HG02588 (cell line): ENCODE measurements around the gene TNIP1.

Experiments
- ATAC-seq: cut with Tn5 transposase; IDR thresholded peaks from one replicate; pipeline ENCODE4 v1.9.1; 2021; ENCODE audit warnings: mild to moderate bottlenecking, moderate library complexity; ENCODE audit not compliant: unreplicated experiment

Gene TNIP1

DNA sequence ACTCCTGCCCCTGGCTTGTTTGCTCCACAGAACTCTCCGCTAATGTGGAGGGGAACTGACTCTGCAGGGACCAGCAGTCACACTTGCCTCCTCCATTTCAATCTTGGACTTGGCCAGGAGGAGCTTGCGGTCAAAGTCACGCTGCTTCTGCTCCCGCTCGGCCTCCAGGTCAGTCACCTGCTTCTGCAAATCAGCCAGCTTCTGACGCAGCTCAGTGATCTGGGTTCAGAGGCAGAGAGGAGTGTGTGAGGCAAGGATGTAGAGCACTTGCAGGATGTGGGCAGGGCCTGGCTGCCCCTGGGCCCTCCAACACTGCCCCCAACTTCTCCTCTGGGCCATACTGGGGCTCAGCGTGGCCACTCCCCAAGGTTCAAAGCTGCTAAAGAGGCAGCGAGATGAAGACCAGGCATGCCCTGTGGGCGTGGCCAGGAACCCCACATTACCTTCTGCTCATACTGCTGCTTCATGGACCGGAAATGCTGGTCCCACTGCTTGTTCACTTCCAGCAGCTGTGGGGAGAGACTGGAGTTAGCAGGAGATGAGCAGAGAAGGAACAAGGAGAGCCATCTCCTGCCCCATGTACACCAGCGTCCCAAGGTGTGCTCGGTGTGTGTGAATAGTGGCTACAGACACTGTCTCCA lies 38.3 kb downstream of the TNIP1 start:
- ATAC-seq: no peak

DNA sequence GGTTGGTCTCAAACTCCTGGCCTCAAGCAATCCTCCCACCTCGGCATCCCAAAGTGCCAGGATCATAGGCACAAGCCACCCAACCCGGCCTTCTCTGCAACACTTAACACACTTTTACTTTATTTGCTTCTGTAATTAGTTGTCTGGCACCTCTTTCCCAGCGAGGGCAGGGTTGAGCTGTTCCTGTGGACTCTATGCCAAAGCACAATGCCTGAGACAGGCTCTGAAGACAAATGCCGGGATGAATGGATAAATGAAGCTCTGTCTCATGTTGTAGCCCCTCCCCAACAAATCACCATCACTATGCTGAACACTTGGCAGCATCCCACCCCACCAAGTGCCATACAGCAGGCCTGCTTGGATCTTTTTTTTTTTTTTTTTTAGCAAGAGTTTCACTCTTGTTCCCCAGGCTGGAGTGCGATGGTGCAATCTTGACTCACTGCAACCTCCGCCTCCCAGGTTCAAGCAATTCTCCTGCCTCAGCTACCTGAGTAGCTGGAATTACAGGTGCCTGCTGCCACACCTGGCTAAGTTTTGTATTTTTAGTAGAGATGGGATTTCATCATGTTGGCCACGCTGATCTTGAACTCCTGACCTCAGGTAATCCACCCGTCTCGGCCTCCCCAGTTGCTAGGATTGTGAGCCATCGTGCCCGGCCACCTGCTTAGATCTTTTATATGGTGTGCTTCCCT lies 39.1 kb downstream of the TNIP1 start:
- ATAC-seq: no peak

DNA sequence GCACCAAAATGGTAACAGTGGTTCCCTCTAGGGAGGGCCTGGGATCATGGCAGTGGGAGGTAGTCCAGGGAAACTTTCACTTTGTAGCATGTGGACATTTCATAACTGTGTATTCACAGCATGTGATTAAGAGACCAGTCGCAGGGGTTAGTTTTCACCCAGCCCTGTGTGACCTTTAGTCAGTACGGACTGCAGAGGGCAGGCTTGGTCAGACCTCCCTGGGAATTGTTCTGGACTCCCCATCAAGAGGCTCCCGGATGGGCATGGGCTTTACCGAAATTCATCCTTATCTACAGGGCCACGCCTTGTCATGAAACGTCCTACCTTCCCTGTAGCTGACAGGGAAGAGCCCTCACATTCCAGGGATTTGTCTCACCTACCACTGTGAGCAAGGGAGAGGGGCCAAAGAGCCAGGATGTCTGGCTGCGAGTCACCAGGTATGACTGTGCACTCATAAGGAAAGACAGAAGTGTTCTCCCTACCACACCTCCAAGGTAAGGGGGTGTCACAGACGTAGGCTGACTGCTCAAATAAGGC lies 40.6 kb downstream of the TNIP1 start:
- ATAC-seq: no peak

DNA sequence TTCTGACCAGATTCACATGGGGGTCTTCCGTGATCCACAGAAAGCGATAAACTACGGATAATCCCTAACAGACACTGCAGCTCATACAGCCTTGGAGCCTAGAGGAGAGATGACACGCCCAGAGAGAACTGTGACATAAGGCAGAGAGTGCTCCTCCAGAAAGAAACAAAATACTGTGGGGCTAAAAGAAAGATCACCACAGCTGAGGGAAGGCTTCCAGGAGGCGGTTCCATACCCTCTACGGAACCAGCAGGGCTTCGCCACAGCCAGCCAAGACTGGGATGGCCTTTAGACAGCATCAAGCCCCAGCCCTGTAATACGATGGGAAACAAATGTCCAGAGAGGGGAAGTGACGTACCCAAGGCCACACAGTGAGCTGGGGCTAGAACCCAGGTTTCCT lies 41.2 kb downstream of the TNIP1 start:
- no peak for ATAC-seq

DNA sequence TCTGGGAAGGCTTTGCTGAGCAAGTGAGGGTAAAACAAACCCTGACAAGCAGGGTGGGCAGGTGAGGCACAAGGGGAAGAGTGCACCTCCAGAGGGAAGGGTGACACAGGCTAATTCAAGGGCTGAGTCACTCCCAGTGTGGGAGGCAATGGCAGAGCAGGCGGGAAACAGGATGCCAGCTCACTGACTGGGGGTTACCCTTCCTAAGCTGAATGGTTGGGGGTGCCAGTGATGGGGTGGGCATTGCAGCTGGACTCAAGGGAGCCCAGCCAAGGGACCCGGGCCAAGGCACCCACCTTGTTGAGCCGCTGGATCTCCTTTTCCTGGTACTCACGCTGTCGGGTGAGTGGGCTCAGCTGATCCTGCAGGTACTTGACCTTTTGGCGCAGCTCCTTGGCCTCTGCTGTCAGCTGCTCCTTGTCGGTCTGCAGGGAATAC lies 42.0 kb downstream of the TNIP1 start:
- no peak for ATAC-seq

DNA sequence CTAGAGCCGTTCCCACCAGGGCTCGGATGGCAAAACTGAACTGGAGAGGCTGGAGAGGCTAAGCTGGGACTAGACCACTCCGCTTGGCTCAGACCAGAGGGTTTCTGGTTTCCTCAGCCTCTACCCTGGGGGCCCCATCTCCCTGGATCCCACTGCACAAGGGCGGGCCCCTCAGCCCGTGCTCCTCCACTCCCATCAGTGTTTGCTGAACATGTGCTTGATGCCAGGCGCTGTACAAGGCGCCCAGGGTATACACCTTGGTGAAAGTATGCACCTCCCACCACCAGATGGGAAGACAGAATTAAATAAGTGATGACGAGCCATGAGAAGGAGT lies 42.5 kb downstream of the TNIP1 start:
- no peak for ATAC-seq

DNA sequence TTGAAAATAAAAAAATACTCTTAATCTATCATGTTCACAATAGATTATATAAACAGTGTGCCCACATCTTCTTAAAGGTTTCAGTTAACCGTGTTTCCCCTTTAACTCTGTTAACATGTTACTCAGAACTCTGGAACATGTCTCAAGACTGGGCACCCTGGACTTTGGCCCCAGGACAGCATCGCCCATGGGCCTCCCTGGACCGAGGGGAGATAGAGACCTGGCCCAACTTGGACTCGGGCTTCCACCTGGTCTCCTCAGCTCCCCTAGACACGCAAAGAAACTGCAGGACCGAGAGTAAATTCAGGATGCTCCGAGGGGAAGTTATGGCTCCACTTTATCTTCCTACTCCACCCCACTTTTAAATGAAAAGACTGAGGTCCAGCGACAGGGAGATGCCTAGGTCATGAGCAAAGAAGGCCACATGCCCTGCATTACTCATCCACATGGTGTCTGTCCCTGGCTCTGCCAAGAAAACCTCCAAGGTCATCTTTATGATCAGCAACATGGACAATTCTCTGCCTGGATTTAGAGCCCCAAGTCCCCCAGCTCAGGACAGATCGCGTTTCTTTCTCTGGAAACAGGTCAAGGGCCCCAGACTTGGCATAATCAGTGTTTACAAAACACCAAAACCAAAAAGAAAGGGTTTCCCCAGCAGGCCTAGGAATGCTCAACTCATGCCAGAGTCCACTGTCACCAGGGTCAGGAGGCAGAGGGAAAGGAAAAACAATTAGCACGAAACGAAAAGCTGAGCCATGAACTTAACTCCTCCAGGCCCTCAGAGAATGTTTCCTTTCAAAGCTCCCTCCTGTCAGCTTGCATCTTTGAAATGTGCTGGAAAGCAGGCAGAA lies 43.0 kb downstream of the TNIP1 start:
- no peak for ATAC-seq

DNA sequence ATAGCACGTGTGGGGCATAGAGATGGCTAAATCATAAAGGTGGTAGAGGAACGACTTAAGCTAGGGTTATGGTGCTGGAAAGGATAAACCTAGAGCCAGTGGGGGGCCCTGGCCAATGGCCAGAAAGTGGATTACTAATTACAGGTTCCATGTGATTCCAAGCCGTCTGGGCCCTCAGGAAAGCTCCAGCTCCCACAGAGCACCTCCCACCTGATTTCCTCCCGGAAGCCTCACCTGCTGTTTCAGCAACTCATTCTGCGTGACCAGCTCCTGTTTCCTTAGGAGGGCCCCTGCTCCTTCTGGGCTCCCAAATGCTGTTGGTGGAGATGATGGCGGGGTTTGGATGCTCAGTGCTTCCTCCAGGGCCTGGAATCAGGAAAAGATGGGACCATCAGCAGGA lies 44.3 kb downstream of the TNIP1 start:
- no peak for ATAC-seq

DNA sequence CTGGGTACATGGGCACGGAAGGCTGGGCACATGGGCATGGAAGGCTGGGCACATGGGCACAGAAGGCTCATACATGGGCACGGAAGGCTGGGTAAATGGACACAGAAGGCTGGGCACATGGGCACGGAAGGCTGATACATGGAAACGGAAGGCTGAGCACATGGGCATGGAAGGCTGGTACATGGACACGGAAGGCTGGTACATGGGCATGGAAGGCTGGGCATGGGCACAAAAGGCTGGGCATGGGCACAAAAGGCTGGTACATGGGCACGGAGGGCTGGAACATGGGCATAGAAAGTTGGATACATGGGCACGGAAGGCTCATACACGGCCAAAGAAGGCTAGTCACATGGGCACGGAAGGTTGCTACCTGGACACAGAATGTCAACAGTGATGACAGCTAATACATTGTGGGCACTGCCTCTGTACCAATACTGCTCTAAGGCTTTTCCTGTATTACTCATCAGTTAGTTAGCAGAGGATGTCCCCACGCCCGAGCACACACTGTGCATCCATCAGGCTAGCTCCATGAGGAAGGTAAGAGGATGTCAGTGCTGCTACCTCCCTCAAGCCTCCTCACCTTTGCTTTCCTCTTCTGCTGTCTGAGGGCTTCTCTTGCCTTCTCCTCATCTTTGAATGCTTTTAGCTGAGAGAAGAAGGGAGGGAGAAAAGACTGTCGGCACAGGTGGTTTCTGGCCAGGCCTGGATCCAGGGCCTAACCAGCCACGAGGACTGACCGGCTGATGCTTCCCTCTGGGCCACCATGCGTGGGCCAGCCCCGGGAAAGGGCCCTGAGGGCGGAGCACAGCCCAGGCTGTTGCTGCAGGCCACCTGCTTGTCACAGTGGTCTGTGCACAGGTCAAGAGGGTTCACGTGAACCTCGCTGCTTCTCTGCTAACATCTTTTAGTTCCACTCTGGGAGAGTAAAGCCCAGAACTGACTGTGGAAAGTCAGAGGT lies 46.1 kb downstream of the TNIP1 start:
- no peak for ATAC-seq

DNA sequence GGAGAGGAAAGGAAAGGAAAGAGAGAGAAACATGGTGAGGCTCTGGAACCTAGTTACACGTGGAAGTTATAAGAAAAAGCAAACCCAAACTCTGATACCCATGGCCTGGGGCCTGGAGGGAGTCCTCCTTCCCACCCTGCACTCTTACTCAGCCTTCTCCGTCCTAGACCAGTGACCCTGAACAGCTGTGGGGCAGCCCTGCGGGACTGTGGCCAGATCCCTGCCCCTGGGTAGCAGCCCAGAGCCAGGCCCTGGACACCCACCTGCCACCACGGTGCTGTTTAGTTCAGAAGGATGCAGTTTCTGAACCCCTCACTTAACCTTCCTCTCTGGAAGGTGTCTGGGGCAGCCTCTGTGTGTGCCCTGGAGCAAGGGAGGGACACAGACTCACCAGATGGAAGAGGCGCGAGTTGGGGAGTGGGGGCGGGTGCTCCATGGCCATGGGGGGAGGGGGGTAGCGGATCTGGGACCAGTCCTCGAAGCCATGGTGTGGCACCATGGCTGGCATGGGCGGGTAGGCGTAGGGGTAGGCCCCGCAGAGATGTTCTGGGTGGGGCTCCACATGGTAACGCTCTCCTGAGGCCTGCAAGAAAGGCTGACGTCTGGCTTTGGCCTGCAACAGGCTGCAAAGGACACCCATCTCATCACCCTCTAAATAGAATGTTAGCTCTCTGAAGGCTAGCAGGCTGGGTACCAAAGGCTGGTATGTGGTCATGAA lies 47.5 kb downstream of the TNIP1 start:
- ATAC-seq: no peak

DNA sequence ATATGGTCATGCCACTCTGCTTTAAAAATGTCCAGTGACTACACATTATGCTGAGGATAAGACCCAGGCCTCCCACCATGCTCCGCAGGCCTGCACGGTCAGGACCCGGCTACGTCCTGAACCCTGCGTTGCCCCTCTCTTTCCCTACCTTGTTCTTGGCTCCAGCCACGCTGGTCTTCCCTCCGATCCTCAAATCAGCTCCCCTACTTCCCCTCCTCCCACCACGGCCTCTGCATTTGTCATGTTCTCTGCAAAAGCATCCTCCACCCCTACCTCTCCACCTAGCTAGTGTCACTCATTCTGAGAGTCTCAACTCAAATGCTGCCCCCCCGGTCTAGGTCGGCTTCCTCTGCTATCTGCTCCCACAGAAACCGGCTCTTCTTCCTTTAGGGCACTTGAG lies 49.3 kb downstream of the TNIP1 start:
- no peak for ATAC-seq

DNA sequence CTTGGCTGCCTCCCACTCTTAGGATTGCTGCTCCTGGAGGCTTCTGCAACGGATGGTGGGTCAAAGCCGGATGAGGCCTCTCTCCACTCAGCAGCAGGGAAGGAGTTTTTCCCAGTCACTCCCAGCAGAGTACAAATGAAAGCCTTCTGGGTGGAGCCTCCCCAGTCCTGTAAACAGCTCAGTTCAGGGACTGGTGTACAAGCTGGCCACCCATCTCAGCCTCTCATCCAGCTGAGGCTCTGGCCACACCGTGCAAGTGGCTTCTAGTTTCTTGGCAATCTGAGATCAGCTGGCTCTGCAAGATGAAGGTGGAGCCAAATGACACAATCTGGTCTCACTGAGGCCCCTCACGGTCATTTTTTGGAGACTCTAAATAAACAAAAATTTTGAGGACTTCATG lies 50.5 kb downstream of the TNIP1 start:
- no peak for ATAC-seq

DNA sequence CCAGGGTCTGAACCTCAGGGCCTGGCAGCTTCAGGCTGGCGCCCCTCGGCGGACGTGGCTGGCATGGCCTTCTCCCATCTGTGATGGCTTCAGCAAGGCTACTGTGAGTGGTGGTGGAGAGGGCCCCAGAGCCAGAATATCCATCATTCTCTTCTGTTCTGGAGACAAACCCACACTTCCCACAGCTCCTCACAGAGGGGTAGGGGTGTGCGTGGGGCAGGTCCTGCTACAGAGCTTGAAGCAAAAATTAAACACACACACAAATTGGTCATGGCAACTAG lies 50.8 kb downstream of the TNIP1 start:
- no peak for ATAC-seq

DNA sequence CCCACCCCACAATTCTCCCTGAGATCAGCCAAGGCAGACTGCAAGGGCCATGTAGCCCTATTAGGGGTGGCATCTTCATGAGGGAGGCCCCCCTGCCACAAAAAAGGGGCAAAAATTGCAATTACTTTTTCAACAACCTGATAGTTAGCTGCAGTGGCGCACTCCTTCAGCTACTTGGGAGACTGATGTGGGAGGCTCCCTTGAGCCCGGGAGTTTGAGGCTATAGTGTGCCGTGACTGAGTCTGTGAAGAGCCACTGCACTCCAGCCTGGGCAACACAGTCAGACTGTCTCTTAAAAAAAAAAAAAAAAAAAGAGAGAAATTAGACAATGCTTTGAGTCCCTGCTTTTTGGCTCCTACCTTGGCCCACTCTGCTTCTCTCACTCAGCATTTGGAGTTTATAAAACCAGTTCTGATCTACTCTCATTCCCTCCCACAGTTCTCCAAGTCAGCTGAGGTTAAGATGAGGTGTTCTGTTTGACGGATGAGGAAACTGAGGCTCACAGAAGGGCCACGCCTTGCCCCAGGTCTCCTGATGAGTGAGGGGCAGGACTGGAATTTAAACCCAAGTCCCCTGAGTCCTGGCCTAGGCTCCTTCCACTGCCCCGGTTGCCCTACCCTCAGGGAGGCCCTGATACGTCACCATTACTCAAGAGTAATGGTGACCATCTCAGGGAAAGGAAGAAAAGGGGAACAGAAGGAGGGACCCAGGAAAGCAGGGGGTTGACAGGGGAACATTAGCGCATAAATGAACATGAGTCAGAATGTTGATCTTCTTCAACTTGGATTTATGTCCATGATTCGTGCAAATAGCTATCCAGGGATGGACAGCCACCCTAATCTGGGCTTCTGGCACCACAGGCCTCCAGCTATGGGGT lies 51.4 kb downstream of the TNIP1 start:
- no peak for ATAC-seq

DNA sequence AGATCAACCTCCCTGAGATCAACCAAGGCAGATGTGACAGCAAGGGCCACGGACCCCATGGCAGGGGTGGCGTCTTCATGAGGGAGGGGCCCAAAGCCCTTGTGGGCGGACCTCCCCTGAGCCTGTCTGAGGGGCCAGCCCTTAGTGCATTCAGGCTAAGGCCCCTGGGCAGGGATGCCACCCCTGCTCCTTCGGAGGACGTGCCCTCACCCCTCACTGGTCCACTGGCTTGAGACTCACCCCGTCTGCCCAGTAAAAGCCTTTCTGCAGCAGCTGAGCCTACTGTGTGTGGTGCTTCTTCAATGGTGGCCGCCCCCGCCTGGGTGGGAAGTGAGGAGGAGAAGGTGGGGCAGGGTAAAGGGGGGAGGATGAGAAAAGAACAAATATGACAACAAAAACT lies 52.1 kb downstream of the TNIP1 start:
- no peak for ATAC-seq

DNA sequence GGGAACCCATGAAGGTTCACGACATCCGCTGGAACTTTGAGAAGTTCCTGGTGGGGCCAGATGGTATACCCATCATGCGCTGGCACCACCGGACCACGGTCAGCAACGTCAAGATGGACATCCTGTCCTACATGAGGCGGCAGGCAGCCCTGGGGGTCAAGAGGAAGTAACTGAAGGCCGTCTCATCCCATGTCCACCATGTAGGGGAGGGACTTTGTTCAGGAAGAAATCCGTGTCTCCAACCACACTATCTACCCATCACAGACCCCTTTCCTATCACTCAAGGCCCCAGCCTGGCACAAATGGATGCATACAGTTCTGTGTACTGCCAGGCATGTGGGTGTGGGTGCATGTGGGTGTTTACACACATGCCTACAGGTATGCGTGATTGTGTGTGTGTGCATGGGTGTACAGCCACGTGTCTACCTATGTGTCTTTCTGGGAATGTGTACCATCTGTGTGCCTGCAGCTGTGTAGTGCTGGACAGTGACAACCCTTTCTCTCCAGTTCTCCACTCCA lies 52.8 kb downstream of the TNIP1 start:
- no peak for ATAC-seq

DNA sequence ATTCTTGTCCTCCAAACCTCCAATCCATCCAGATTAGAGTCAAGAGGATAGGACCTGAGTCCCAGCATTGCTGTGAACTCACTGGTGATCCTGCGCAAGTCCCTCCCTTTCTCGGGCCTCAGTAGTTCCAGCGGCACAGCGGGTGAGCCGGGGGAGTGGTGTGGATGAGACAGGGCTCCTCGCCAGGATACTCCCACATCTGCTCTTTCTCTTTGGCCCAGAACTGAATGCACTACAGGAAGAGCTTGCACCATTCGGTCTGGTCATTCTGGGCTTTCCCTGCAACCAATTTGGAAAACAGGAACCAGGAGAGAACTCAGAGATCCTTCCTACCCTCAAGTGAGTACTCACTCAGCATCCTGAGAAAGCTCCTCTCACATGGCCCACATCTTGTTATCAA lies 54.2 kb downstream of the TNIP1 start:
- ATAC-seq: no peak

DNA sequence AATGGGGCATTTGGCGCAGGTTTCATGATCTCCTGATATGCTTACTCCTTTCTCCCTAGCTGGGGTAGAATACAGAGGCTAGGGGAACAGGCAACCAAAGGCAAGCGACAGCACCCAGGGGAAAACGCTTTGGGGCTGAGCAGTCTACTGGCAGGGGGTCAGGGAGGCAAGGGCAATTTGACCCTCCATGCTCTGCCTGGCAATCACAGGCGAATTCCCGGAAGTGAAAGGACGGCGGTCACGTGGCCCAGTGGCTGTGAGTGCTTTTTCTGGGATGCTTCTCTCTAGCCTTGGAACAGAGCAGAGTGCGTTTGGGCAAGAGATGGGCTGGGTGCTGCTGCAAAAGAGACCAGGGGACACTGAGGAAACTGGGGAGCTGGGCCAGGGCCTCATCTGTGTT lies 54.7 kb downstream of the TNIP1 start:
- ATAC-seq: no peak

DNA sequence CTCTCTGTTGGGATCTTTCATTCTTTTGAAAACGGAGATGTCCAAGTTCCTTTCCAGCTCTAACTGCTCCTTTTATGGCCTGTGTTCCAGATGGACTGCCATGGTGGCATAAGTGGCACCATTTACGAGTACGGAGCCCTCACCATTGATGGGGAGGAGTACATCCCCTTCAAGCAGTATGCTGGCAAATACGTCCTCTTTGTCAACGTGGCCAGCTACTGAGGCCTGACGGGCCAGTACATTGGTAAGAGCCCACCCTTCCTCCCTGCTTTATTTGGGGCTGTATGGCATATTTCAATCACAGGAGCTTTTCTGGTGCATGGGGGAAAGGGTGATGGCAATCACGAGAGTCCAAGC lies 55.6 kb downstream of the TNIP1 start:
- ATAC-seq: no peak
